GM19372 (cell line): ENCODE data around the gene PODXL2.

Experiments
- ATAC-seq: cut with Tn5 transposase; IDR thresholded peaks from one replicate; pipeline ENCODE4 v1.9.1; 2021; ENCODE audit warnings: mild to moderate bottlenecking, low read depth, moderate library complexity; ENCODE audit not compliant: unreplicated experiment

Gene PODXL2

DNA sequence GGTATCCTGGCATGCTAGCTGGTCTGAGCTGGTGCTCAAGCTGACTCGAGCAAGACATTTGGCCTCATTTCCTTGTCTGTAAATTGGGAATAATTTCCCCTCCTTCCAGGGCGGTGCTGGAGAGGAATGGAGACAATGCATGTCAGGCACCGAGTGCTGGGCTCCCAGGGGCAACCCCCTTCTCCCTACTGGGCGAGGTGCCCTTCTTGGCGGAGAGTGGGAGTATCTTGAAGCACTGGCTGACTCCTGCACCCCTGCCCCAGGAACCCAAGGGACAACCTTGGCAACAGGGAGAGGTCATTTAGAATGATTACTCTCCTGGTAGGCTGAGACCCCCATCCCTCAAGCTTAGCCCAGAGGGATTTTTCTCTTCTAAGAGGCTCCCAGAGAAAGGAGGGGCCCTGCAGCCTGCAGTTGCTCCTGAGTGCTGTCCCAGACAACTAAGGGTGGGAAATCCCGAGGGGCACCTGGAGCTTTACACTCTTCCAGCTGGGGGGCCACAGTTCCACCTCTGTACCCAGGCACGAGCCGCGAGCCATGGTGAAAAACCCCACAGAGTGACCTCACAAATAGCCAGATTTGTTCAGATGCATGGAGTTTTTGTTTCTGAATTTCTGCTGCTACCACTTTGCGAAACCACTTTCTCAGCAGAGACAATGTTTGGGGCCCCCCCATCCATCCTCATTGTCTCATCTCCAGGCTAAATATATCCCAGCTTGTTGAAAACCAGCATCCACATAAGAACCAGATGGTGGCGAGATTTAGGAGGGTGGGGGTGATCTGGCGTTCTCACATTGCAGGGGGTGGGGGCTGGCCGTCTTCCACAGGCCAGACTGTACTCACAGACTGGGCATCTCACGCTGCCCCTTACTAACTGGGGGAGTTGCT is 88.6 kb downstream of the PODXL2 start:
- no peak for ATAC-seq

GRCh38 chr3:127718245-127718915 is 89.4 kb downstream of the PODXL2 start:
- ATAC-seq: no peak

DNA sequence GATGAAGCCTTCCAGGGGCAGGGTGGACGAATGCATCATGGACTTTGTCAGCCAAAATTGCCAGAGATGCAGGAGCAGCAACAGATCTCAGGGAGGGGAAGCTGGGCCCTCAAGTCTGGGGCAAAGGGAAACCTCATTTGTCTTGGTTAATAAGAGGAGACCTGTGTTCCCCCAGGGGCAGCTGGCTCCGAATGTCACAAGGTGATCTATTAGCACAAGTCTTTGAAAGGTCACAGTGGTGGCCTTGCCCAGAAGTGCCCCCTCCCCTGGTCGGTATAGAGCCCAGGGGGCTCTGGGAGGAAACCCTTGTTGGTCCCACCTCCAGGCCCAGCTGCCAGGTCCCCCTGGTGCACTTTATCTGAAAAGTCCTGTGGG is 89.9 kb downstream of the PODXL2 start:
- ATAC-seq: no peak

- ATAC-seq: no peak
These were observed 90.4 kb downstream of the PODXL2 start for GRCh38 chr3:127719369-127719768.

GRCh38 chr3:127720161-127720823 is 91.3 kb downstream of the PODXL2 start:
- no peak for ATAC-seq

GRCh38 chr3:127720985-127721935 is 92.3 kb downstream of the PODXL2 start:
- no peak for ATAC-seq

DNA sequence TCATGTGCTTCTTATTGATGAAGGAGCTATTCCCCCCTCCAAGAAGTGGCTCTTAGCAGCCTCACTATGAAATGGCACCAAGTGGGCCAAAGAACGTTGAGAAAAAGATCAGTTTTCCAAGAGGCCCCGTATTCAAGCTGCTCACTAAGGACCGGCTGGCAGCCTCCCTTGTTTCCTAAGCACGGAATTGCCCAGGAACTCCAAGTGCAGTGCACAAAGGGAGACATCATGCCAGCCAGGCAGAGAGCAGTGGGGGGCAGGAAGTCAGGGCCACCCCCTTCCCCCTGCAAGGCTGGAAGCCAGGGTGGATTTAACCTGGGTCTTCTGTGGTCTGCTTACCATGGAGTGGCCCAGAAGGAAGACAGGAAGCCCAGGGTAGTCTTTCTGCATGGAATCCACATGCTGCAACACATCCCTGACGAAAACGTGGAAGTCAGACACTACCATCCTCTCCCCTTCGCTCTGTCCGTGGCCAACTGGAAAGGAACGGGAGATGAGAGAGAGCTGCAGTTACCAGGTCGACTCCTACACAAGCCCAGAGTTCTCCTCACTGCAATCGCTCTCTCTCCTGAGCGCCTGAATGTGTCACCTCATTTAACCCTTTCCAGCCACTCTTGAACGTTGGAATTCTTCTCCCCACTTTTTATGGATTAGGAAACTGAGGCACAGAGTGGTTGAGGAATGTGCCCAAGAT is 93.3 kb downstream of the PODXL2 start:
- no peak for ATAC-seq
